Effector memory CD4-positive, alpha-beta T cell (primary cell): Measurements from ENCODE around the gene ASTN2.
"Not testable (repeated sequence)": the region's sequence is repeated elsewhere in the genome, so short reads cannot be mapped to it uniquely, and the experiment has no call there.

ENCODE experiments used
- DNase-seq, 3 donors: peaks; one replicate each; pipeline ENCODE4 v3.0.0-alpha.2; 2020
- H3K27ac ChIP-seq: 2 replicates; pipeline ENCODE4 v1.7.0; 2013; ENCODE audit warnings: mild to moderate bottlenecking, low read length, moderate library complexity; ENCODE audit not compliant: insufficient read depth, poor library complexity, severe bottlenecking
- H3K27me3 ChIP-seq: replicated peaks from 2 replicates; pipeline ENCODE4 v1.7.0; 2013; ENCODE audit warnings: mild to moderate bottlenecking, low read length; ENCODE audit not compliant: insufficient read depth, control insufficient read depth, poor library complexity, severe bottlenecking
- H3K36me3 ChIP-seq: 2 replicates; pipeline ENCODE4 v1.7.0; 2013; ENCODE audit warnings: mild to moderate bottlenecking, low read length, moderate library complexity; ENCODE audit not compliant: control insufficient read depth, insufficient read depth
- H3K4me1 ChIP-seq: 2 replicates; pipeline ENCODE4 v1.7.0; 2013; ENCODE audit warnings: low read length, mild to moderate bottlenecking; ENCODE audit not compliant: control insufficient read depth, insufficient read depth, poor library complexity, severe bottlenecking
- H3K4me3 ChIP-seq: 2 replicates; pipeline ENCODE4 v1.7.0; 2013; ENCODE audit warnings: low read length, low read depth, mild to moderate bottlenecking; ENCODE audit not compliant: insufficient read depth, poor library complexity, severe bottlenecking
- H3K9me3 ChIP-seq: 2 replicates; pipeline ENCODE4 v1.7.0; 2013; ENCODE audit warnings: mild to moderate bottlenecking, low read length, moderate library complexity; ENCODE audit not compliant: control insufficient read depth

The ASTN2 gene

GRCh38 chr9:116842658-116843057, 572.2 kb downstream of the ASTN2 start:
- no peaks in the 10 kb centered on the region for H3K27me3 ChIP-seq
- H3K36me3 ChIP-seq, result no peaks in the 10 kb centered on the region
- no peaks in the 10 kb centered on the region for H3K4me1 ChIP-seq
- no peak overlapping the region for H3K27ac ChIP-seq
- DNase-seq, result no peak
- no peak overlapping the region for H3K4me3 ChIP-seq
- no peaks in the 10 kb centered on the region for H3K9me3 ChIP-seq

- H3K9me3 ChIP-seq, H3K36me3 ChIP-seq, DNase-seq, H3K4me1 ChIP-seq, H3K27me3 ChIP-seq, H3K4me3 ChIP-seq, H3K27ac ChIP-seq: not testable (repeated sequence)
These were observed 576.4 kb downstream of the ASTN2 start for GRCh38 chr9:116838468-116838867.

- H3K4me3 ChIP-seq, result no peak overlapping the region
- no peaks in the 10 kb centered on the region for H3K4me1 ChIP-seq
- no peak overlapping the region for H3K27ac ChIP-seq
- H3K36me3 ChIP-seq, result no peaks in the 10 kb centered on the region
- H3K9me3 ChIP-seq, result no peaks in the 10 kb centered on the region
- DNase-seq, result no peak
- H3K27me3 ChIP-seq, result no peaks in the 10 kb centered on the region
These were observed 577.6 kb downstream of the ASTN2 start for GRCh38 chr9:116837018-116837989.

- DNase-seq, H3K9me3 ChIP-seq, H3K27me3 ChIP-seq, H3K4me1 ChIP-seq, H3K36me3 ChIP-seq, H3K27ac ChIP-seq, H3K4me3 ChIP-seq: not testable (repeated sequence)
These were observed 584.5 kb downstream of the ASTN2 start for GRCh38 chr9:116830321-116830720.

- H3K27ac ChIP-seq, result no peak overlapping the region
- DNase-seq, result no peak
- no peaks in the 10 kb centered on the region for H3K9me3 ChIP-seq
- H3K36me3 ChIP-seq, result no peaks in the 10 kb centered on the region
- H3K27me3 ChIP-seq, result no peaks in the 10 kb centered on the region
- H3K4me3 ChIP-seq, result no peak overlapping the region
- H3K4me1 ChIP-seq, result no peaks in the 10 kb centered on the region
These were observed 593.1 kb downstream of the ASTN2 start for GRCh38 chr9:116821633-116822229.

- H3K9me3 ChIP-seq, result no peaks in the 10 kb centered on the region
- DNase-seq, result no peak
- no peaks in the 10 kb centered on the region for H3K4me1 ChIP-seq
- no peak overlapping the region for H3K27ac ChIP-seq
- H3K36me3 ChIP-seq, result no peaks in the 10 kb centered on the region
- no peaks in the 10 kb centered on the region for H3K27me3 ChIP-seq
- H3K4me3 ChIP-seq, result no peak overlapping the region
These were observed 595.7 kb downstream of the ASTN2 start for GRCh38 chr9:116819116-116819515.

- DNase-seq, result no peak
- Histone ChIP-seq H3K4me3 (no peak overlapping the region), H3K9me3 (no peaks in the 10 kb centered on the region), H3K27me3 (no peaks in the 10 kb centered on the region), H3K4me1 (no peaks in the 10 kb centered on the region), H3K27ac (no peak overlapping the region), H3K36me3 (no peaks in the 10 kb centered on the region)
These were observed 597.1 kb downstream of the ASTN2 start for GRCh38 chr9:116817762-116818161.

GRCh38 chr9:116816484-116816883, 598.4 kb downstream of the ASTN2 start:
- Histone ChIP-seq H3K27ac (no peak overlapping the region), H3K4me1 (no peaks in the 10 kb centered on the region), H3K27me3 (no peaks in the 10 kb centered on the region), H3K4me3 (no peak overlapping the region), H3K36me3 (no peaks in the 10 kb centered on the region), H3K9me3 (no peaks in the 10 kb centered on the region)
- DNase-seq, result no peak

GRCh38 chr9:116815835-116816234, 599.0 kb downstream of the ASTN2 start:
- Histone ChIP-seq H3K4me1 (no peaks in the 10 kb centered on the region), H3K9me3 (no peaks in the 10 kb centered on the region), H3K27ac (no peak overlapping the region), H3K4me3 (no peak overlapping the region), H3K27me3 (no peaks in the 10 kb centered on the region), H3K36me3 (no peaks in the 10 kb centered on the region)
- no peak for DNase-seq

- H3K4me1 ChIP-seq, result no peaks in the 10 kb centered on the region
- H3K4me3 ChIP-seq, result no peak overlapping the region
- DNase-seq, result no peak
- H3K27ac ChIP-seq, result no peak overlapping the region
- no peaks in the 10 kb centered on the region for H3K27me3 ChIP-seq
- H3K9me3 ChIP-seq, result no peaks in the 10 kb centered on the region
- H3K36me3 ChIP-seq, result no peaks in the 10 kb centered on the region
These were observed 601.9 kb downstream of the ASTN2 start for GRCh38 chr9:116813031-116813300.
